Measurements from ENCODE around the gene UNC13C. TPM values are rescaled to one million over a fixed set of nuclear protein-coding genes. Genes with fewer than 3 reads are reported as not detected.

UNC13C gene
- polyA plus RNA-seq, 1 of the 3 experiments (the other 2 are of a cell fraction): not detected

DNA sequence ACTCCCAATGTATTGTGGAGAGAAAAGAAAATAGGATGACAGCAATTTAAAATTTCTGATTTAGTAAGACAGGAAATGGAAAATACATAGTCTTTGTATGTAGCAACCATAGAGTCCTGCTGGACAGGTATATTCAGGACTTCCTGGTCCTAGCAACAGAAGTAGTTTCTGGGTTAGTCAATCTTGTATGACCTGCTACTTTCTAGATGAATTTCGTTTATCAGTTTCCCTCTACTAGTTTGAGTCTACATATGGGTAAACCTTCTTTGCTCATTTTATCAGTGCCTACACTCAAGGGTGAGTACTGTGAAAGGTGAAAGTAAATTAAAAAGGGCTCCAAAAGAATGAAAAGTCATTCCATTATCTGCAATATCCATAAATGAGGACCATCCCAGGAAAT, 309.8 kb downstream of the UNC13C start:
- Histone ChIP-seq H3K9me3 (no peaks in the 10 kb centered on the region), H3K9me2 (no peaks in the 10 kb centered on the region), H3F3A (replicated peaks; ENCODE audit: insufficient read depth) (no peaks in the 10 kb centered on the region), H4K20me1 (ENCODE audit: insufficient read depth) (no peaks in the 10 kb centered on the region), H3K27me3 (ENCODE audit: insufficient read depth) (no peaks in the 10 kb centered on the region), H3K9ac (no peak overlapping the region), H3K4me1 (ENCODE audit: control insufficient read depth in 1 of 2, insufficient read depth in 2 of 2, low read depth in 1 of 2, low read length in 1 of 2) (no peaks in the 10 kb centered on the region), H3K36me3 (replicated peaks in 1 of 2; ENCODE audit: control insufficient read depth in 1 of 2, insufficient read depth in 2 of 2, low read length in 1 of 2) (no peaks in the 10 kb centered on the region), H3K4me3 (ENCODE audit: low read depth in 2 of 2, low read length in 1 of 2) (no peak overlapping the region), H3K79me2 (ENCODE audit: insufficient read depth) (no peaks in the 10 kb centered on the region), H2AFZ (ENCODE audit: low read depth) (no peak overlapping the region), H3K4me2 (no peak overlapping the region), H3K27ac (ENCODE audit: low read depth in 2 of 2, low read length in 1 of 2) (no peak overlapping the region)
- WGBS (ENCODE audit: low lambda C conversion rate): 0% methylated on average over 1 of the region's 1 CpG
- POLR2A ChIA-PET: no interaction called here
- no peak for DNase-seq
- TF ChIP-seq MXI1 (IDR thresholded peaks at IDR 0.05; ENCODE audit: low read depth, low read length): no peak
- no peak for TF ChIP-seq GABPA (IDR thresholded peaks at IDR 0.05; ENCODE audit: low read depth)
- TF ChIP-seq, protein P1, sequence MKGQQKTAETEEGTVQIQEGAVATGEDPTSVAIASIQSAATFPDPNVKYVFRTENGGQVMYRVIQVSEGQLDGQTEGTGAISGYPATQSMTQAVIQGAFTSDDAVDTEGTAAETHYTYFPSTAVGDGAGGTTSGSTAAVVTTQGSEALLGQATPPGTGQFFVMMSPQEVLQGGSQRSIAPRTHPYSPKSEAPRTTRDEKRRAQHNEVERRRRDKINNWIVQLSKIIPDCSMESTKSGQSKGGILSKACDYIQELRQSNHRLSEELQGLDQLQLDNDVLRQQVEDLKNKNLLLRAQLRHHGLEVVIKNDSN (IDR thresholded peaks at IDR 0.05; ENCODE audit: borderline replicate concordance, low read depth): no peak
- no peak for TF ChIP-seq SIN3A (IDR thresholded peaks at IDR 0.05; ENCODE audit: borderline replicate concordance, low read depth, low read length)
- CTCF ChIA-PET: no interaction called here

DNA sequence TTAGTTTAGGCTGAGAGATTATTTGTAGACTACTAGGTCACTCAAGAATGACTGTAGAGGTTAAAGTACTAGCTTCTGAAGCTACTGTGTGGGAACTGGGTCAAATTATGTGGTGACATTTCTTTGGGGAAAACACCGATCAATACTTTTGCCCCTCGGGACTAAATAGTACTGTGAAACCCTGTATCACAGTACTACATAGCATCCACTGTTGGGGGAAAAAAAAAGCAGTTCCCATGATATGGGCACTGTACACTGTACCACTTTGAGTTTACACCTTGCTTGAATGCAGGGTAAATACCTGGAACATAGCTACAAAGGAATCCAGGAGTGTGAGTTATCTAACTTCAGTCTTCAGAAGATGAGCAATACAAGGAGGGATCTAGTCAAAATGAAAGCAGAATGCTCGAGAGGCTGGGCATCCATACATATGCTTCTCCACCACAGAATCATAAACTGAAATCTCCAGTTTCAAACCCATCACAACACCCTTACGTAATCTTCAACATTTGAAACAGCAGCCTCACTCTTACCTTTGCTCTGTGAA, 311.4 kb downstream of the UNC13C start:
- no peaks in the 10 kb centered on the region for H3K9me3 ChIP-seq
- H3K9ac ChIP-seq: no peak overlapping the region
- no peaks in the 10 kb centered on the region for H4K20me1 ChIP-seq (ENCODE audit: insufficient read depth)
- ChIA-PET CTCF (no interaction called here), POLR2A (no interaction called here)
- H3K36me3 ChIP-seq (replicated peaks in 1 of 2; ENCODE audit: control insufficient read depth in 1 of 2, insufficient read depth in 2 of 2, low read length in 1 of 2): no peaks in the 10 kb centered on the region
- TF ChIP-seq TEAD4 (IDR thresholded peaks at IDR 0.05; ENCODE audit: borderline replicate concordance, insufficient read depth): no peak
- no peak for TF ChIP-seq POLR2AphosphoS5 (IDR thresholded peaks at IDR 0.05; ENCODE audit: low read depth, low read length)
- TF ChIP-seq RXRA (IDR thresholded peaks at IDR 0.05; ENCODE audit: borderline replicate concordance, low read depth): no peak
- TF ChIP-seq, protein P2, sequence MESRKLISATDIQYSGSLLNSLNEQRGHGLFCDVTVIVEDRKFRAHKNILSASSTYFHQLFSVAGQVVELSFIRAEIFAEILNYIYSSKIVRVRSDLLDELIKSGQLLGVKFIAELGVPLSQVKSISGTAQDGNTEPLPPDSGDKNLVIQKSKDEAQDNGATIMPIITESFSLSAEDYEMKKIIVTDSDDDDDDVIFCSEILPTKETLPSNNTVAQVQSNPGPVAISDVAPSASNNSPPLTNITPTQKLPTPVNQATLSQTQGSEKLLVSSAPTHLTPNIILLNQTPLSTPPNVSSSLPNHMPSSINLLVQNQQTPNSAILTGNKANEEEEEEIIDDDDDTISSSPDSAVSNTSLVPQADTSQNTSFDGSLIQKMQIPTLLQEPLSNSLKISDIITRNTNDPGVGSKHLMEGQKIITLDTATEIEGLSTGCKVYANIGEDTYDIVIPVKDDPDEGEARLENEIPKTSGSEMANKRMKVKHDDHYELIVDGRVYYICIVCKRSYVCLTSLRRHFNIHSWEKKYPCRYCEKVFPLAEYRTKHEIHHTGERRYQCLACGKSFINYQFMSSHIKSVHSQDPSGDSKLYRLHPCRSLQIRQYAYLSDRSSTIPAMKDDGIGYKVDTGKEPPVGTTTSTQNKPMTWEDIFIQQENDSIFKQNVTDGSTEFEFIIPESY (IDR thresholded peaks at IDR 0.05; ENCODE audit: borderline replicate concordance, low read depth): no peak
- WGBS (ENCODE audit: low lambda C conversion rate): 1% methylated on average over 4 of the region's 4 CpGs
- no peaks in the 10 kb centered on the region for H3K9me2 ChIP-seq
- no peaks in the 10 kb centered on the region for H3K4me1 ChIP-seq (ENCODE audit: control insufficient read depth in 1 of 2, insufficient read depth in 2 of 2, low read depth in 1 of 2, low read length in 1 of 2)
- H3K79me2 ChIP-seq (ENCODE audit: insufficient read depth): no peaks in the 10 kb centered on the region
- no peak overlapping the region for H3K4me3 ChIP-seq (ENCODE audit: low read depth in 2 of 2, low read length in 1 of 2)
- no peak for DNase-seq
- H3K4me2 ChIP-seq: peak overlapping the region; percentile 47; the same call in 1 of the 2 replicates
- no peak overlapping the region for H3K27ac ChIP-seq (ENCODE audit: low read depth in 2 of 2, low read length in 1 of 2)
- no peak overlapping the region for H2AFZ ChIP-seq (ENCODE audit: low read depth)
- H3F3A ChIP-seq (replicated peaks; ENCODE audit: insufficient read depth): no peaks in the 10 kb centered on the region
- H3K27me3 ChIP-seq (ENCODE audit: insufficient read depth): no peaks in the 10 kb centered on the region

DNA sequence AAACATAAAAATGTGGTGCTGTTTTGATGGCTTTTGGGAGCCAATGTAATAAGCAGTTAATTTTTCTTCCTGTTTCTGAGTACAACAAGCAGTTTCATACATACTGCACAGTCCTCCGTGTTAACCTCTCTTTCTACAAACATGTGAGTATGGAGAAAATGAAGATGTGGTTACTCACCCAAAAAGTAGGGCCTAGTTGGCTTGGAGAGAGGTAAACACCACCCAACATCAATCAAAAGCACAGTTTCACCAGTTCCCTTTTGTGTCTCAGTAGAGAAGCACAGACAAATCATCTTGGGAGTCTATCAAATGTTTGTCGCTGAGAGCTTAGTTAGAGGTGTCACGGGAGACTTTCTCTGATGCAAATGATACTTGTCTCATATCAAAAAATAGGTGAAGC, 320.2 kb downstream of the UNC13C start:
- Histone ChIP-seq H3F3A (replicated peaks; ENCODE audit: insufficient read depth) (no peaks in the 10 kb centered on the region), H2AFZ (ENCODE audit: low read depth) (no peak overlapping the region), H3K4me2 (no peak overlapping the region), H3K36me3 (replicated peaks in 1 of 2; ENCODE audit: control insufficient read depth in 1 of 2, insufficient read depth in 2 of 2, low read length in 1 of 2) (no peaks in the 10 kb centered on the region), H4K20me1 (ENCODE audit: insufficient read depth) (no peaks in the 10 kb centered on the region), H3K9me3 (no peaks in the 10 kb centered on the region), H3K9me2 (no peaks in the 10 kb centered on the region), H3K27ac (ENCODE audit: low read depth in 2 of 2, low read length in 1 of 2) (no peak overlapping the region), H3K4me1 (ENCODE audit: control insufficient read depth in 1 of 2, insufficient read depth in 2 of 2, low read depth in 1 of 2, low read length in 1 of 2) (no peaks in the 10 kb centered on the region), H3K9ac (no peak overlapping the region), H3K4me3 (ENCODE audit: low read depth in 2 of 2, low read length in 1 of 2) (no peak overlapping the region), H3K79me2 (ENCODE audit: insufficient read depth) (no peaks in the 10 kb centered on the region), H3K27me3 (ENCODE audit: insufficient read depth) (no peaks in the 10 kb centered on the region)
- POLR2A ChIA-PET: no interaction called here
- 2% methylated on average over 3 of the region's 3 CpGs for WGBS (ENCODE audit: low lambda C conversion rate)
- DNase-seq: no peak
- CTCF ChIA-PET: no interaction called here
- no peak for TF ChIP-seq EP300 (IDR thresholded peaks at IDR 0.05; ENCODE audit: borderline replicate concordance in 1 of 2, low read depth in 1 of 2, low read length in 1 of 2)
- TF ChIP-seq FOSL2 (IDR thresholded peaks at IDR 0.05; ENCODE audit: borderline replicate concordance, low read depth): no peak
- TF ChIP-seq, protein P3, sequence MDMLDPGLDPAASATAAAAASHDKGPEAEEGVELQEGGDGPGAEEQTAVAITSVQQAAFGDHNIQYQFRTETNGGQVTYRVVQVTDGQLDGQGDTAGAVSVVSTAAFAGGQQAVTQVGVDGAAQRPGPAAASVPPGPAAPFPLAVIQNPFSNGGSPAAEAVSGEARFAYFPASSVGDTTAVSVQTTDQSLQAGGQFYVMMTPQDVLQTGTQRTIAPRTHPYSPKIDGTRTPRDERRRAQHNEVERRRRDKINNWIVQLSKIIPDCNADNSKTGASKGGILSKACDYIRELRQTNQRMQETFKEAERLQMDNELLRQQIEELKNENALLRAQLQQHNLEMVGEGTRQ (IDR thresholded peaks at IDR 0.05; ENCODE audit: borderline replicate concordance, low read depth, low read length): no peak
- TF ChIP-seq MXI1 (IDR thresholded peaks at IDR 0.05; ENCODE audit: low read depth, low read length): no peak
- TF ChIP-seq ELF1 (IDR thresholded peaks at IDR 0.05): no peak
- TF ChIP-seq, protein P4, sequence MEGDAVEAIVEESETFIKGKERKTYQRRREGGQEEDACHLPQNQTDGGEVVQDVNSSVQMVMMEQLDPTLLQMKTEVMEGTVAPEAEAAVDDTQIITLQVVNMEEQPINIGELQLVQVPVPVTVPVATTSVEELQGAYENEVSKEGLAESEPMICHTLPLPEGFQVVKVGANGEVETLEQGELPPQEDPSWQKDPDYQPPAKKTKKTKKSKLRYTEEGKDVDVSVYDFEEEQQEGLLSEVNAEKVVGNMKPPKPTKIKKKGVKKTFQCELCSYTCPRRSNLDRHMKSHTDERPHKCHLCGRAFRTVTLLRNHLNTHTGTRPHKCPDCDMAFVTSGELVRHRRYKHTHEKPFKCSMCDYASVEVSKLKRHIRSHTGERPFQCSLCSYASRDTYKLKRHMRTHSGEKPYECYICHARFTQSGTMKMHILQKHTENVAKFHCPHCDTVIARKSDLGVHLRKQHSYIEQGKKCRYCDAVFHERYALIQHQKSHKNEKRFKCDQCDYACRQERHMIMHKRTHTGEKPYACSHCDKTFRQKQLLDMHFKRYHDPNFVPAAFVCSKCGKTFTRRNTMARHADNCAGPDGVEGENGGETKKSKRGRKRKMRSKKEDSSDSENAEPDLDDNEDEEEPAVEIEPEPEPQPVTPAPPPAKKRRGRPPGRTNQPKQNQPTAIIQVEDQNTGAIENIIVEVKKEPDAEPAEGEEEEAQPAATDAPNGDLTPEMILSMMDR (IDR thresholded peaks at IDR 0.05): no peak
- TF ChIP-seq, protein P1 (IDR thresholded peaks at IDR 0.05; ENCODE audit: borderline replicate concordance, low read depth): no peak
